A549 treated with AZD9567 at 1 μM for 4 hours (cell line): ENCODE data around the gene MIDN. TPM values are rescaled to one million over a fixed set of nuclear protein-coding genes. Genes with fewer than 3 reads are reported as not detected.

Source experiments
- total RNA-seq: library from RNA; stranded (reverse); fragments of 200-300 nt; extraction: Qiagen RNA extraction; gene quantifications from 5 replicates; pipeline ENCODE4 v1.2.3, GENCODE V29; 2022; ENCODE audit not compliant: insufficient read depth

MIDN gene
- 37.1 to 51.8 TPM (median 48.1 TPM) in 5 replicates for total RNA-seq

DNA sequence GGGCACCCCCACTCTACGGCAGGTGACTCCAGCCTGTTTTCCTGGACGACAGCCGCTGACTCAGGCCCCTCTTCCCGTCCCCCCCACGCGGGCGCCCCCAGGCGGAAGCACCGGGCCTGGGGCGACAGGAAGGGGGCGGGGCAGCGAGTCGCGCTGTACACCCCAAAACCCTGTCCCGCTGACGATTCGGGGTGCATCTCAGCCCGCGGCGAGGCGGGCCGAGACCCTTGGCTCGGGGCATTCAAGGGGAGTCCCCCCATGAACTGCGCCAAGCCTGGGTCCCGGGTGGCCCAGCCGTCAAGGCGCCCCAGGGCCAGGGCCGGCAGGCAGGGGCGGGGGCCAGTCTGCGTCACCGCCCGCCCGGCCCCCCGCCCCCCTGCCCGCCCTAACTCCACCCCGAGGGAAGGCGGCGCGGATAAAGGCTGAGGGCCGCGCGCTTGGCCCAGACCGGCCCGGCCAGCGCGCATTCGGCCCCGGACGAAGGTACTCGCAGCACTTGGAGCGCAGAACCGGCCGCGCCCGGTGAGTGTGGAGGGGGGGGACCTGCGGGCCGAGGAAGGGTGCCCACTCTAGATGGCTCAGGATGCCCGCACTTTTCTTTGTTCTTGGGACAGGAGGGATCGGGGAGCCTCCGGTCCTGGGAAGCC, at the start of gene MIDN:
Gene MIDN, plus strand, starts transcription at position 445 of the 647 bp plus-strand sequence. CDS start 1,714 bp downstream, outside the sequence.

DNA sequence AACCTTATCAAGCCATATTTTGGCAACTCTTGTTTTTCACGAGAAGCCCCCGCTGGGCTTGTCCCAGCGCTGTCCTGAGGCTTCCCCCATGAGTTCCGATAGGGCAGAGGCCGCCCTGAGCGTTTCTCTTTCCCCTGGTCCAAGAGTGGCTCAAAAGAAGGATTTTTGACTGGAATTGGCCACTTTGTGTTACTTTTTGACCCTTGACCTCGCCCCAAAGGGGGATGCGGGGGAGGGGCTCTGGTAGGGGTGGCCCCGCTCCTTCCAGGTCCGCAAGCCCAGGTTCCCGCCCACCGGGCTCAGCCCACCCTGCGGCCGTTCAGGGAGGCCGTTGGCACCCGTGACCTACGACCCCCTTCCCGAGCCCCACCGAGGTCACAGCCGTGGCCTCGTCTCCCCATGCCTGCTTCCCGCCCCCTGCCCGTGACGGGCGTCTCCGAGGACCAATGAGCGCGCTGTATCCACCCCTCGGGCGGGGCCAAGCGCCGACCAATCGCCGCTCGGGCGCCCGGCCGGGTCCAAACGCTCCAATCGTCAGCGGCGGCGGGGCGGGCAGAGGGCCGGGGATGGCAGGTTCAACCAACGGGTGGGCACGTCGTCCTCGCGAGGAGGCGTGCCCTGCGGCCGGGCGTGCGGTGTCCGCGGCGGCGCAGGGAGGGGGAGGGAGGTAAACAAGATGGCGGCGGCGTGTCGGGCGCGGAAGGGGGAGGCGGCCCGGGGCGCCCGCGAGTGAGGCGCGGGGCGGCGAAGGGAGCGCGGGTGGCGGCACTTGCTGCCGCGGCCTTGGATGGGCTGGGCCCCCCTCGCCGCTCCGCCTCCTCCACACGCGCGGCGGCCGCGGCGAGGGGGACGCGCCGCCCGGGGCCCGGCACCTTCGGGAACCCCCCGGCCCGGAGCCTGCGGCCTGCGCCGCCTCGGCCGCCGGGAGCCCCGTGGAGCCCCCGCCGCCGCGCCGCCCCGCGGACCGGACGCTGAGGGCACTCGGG, 43.0 kb upstream of the MIDN start, which contains the start of gene STK11:
Gene STK11, plus strand, starts transcription at position 665 of the 986 bp plus-strand sequence. CDS start 1,136 bp downstream, outside the sequence.

DNA sequence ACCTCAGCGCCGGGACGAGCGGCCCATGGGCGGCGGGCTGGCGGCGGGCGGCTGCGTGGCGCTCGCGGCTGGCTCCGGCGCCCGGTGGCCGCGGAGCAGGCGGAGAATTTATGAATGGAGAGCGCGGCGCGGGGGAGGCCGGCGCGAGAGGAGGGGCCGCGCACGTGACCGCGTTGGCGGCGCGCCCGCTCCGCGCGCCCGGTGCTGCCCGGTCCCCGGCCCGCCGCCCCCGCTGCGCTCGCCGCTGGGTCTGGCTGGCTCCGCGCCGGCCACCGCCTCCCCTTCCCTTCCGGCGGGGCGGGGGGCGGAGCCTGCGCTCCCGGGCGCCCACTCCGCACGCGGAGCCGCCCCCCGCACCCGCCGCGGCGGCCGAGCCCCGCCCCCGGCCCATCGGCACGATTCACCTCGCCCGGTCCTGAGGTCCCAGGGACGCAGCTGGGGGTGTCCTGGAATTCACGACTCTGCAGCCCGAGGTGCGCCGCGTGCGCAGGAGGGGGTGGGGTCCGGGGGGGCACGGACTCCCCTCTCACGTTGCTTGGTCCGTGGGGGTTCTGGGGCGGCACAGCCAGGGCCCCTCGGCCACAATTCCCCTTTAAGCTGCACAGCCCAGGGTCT, 10.5 kb upstream of the MIDN start, which contains the start of gene CBARP:
Gene CBARP, minus strand, starts transcription at position 252 of the 615 bp plus-strand sequence. CDS start 1,905 bp downstream, outside the sequence.

DNA sequence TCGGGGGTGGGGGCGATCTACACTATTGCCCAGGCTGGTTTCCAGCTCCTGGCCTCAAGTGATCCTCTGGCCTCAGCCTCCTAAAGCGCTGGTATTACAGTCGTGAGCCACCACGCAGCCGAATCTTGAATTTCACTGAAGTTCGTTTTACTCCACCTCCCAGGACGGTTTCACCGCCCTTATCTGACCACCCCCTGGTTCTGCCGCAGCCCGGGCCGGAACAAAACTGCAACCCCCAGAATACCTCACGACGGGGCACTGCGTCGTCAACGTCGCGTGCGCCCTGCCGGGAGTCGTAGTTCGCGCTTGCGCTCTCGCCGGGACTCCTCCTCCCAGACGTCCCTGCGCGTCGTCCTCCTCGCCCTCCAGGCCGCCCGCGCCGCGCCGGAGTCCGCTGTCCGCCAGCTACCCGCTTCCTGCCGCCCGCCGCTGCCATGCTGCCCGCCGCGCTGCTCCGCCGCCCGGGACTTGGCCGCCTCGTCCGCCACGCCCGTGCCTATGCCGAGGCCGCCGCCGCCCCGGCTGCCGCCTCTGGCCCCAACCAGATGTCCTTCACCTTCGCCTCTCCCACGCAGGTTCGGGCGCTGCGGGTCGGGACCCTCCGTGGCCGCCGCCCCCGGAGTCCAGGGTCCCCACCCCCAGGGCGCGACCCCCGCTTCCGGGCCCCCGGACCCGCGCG, 6.8 kb upstream of the MIDN start, which contains the start of gene ATP5F1D:
Gene ATP5F1D, plus strand, starts transcription at position 335 of the 679 bp plus-strand sequence. Its CDS starts 100 bp downstream, at position 435.

DNA sequence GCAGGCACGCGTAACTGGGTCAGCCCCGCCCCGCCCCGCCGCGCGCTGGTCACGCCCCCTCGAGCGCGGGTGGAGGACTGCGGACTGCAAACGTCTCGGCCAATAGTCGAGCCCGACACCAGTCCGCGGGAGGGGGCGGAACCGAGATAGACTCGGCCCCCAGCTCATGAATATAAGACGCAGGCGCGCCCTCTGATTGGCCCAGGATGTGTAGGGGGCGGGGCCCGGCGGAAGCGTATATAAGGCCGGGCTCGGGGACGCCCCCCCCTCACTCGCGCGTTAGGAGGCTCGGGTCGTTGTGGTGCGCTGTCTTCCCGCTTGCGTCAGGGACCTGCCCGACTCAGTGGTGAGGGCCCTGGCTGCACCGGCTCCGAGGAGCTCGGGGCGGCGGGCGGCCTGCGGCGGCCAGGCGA, 20.7 kb downstream of the MIDN start, which contains the start of gene CIRBP:
Gene CIRBP, plus strand, starts transcription at position 268 of the 413 bp plus-strand sequence. CDS start 1,602 bp downstream, outside the sequence.

DNA sequence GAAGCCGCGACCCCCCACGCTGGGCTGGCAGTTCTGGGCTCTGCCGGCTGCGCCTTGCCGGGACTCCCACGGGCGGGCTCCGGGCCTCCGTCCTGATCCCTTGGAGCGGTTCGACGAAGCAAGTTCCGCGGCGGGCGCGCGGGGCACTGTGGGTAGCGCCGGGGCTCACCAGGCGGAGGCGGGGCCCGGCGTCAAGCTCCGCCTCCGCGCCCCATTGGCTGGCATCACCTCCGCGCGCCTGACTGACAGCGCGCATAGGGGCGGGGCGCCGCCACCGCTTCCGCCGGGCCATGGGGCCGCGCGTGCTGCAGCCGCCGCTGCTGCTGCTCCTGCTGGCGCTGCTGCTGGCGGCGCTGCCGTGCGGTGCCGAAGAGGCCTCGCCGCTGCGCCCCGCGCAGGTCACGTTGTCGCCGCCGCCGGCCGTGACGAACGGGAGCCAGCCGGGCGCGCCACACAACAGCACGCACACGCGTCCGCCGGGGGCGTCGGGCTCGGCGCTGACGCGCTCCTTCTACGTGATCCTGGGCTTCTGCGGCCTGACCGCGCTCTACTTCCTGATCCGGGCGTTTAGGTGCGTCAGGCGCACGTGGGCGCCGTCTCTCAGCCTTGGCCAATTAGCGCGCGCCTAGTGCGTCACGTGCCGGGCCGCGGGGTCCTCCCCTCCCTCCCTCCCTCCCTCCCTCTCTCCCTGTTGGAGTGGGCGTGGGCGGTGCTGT, 27.0 kb downstream of the MIDN start, which contains the start of gene FAM174C:
Gene FAM174C, plus strand, starts transcription at position 271 of the 716 bp plus-strand sequence. Its CDS starts 20 bp downstream, at position 291.

DNA sequence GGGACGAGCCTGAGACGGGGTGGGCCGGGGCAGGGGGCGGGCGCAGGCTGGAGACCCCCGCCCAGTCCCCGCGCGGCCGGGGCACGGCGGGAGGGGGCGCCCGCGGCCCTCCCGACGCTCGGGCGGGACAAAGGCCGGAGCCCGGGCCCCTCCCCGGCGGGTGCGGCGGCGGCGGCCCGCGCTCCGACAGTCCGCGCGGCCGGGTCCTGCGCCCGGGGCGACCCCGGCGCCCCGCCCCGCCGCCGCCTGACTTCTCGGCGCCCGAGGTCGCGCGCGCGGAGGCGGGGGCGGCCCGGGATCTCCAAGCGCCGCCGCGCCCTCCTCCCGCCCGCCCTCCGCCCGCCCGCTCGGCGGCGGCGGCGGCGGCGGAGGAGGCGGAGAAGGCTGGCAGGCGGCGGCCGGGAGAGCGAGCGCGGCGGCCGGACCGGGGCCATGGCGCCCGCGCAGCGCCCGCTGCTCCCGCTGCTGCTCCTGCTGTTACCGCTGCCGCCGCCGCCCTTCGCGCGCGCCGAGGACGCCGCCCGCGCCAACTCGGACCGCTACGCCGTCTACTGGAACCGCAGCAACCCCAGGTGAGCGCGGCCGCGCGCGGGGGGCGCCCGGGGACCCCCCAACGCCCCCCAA, 37.5 kb downstream of the MIDN start, which contains the start of gene EFNA2:
Gene EFNA2, plus strand, starts transcription at position 137 of the 624 bp plus-strand sequence. Its CDS starts 296 bp downstream, at position 433.

Other genes starting within 250 kb of the MIDN start
- gene GRIN3B, start 248.2 kb upstream of the MIDN start, total RNA-seq = 2.0 to 3.7 TPM (median 3.3 TPM) in 4 of 5 replicates, not detected in the other
- 81.7 to 126 TPM (median 123 TPM) in 5 replicates for gene TMEM259, start 227.5 kb upstream of the MIDN start, total RNA-seq
- gene RNU6-2, start 227.1 kb upstream of the MIDN start, total RNA-seq = not detected in 5 replicates
- 59.2 to 96.5 TPM (median 67.0 TPM) in 5 replicates for gene CNN2, start 222.0 kb upstream of the MIDN start, total RNA-seq
- 11.2 to 16.3 TPM (median 13.7 TPM) in 5 replicates for gene ABCA7, start 208.5 kb upstream of the MIDN start, total RNA-seq
- 2.6 to 3.2 TPM (median 2.9 TPM) in 5 replicates for gene ARHGAP45, start 181.4 kb upstream of the MIDN start, total RNA-seq
- gene POLR2E, start 153.2 kb upstream of the MIDN start, total RNA-seq = 209 to 249 TPM (median 237 TPM) in 5 replicates
- 423 to 497 TPM (median 483 TPM) in 5 replicates for gene GPX4, start 144.6 kb upstream of the MIDN start, total RNA-seq
- 21.9 to 34.8 TPM (median 32.8 TPM) in 5 replicates for gene SBNO2, start 74.3 kb upstream of the MIDN start, total RNA-seq
- gene STK11, start 42.8 kb upstream of the MIDN start, total RNA-seq = 23.6 to 38.2 TPM (median 35.2 TPM) in 5 replicates
- 4.1 to 4.9 TPM (median 4.9 TPM) in 5 replicates for gene CBARP, start 10.6 kb upstream of the MIDN start, total RNA-seq
- gene ATP5F1D, start 6.8 kb upstream of the MIDN start, total RNA-seq = 73.2 to 172 TPM (median 163 TPM) in 5 replicates
- gene CIRBP, start 20.7 kb downstream of the MIDN start, total RNA-seq = 117 to 198 TPM (median 123 TPM) in 5 replicates
- 41.0 to 95.6 TPM (median 76.7 TPM) in 5 replicates for gene FAM174C, start 26.9 kb downstream of the MIDN start, total RNA-seq
- 1.1 to 2.1 TPM (median 1.6 TPM) in 4 of 5 replicates, not detected in the other for gene EFNA2, start 37.3 kb downstream of the MIDN start, total RNA-seq
- gene NDUFS7, start 135.3 kb downstream of the MIDN start, total RNA-seq = 72.8 to 98.9 TPM (median 75.7 TPM) in 5 replicates
- 32.7 to 46.1 TPM (median 41.7 TPM) in 5 replicates for gene GAMT, start 153.0 kb downstream of the MIDN start, total RNA-seq
- gene DAZAP1, start 159.0 kb downstream of the MIDN start, total RNA-seq = 66.2 to 95.9 TPM (median 93.7 TPM) in 5 replicates
- 1,367 to 2,061 TPM (median 1,872 TPM) in 5 replicates for gene RPS15, start 189.8 kb downstream of the MIDN start, total RNA-seq
- gene APC2, start 201.5 kb downstream of the MIDN start, total RNA-seq = 1.5 to 8.3 TPM (median 1.8 TPM) in 5 replicates
- 10.1 to 21.7 TPM (median 20.5 TPM) in 5 replicates for gene C19orf25, start 230.6 kb downstream of the MIDN start, total RNA-seq
- gene PCSK4, start 241.8 kb downstream of the MIDN start, total RNA-seq = 0.73 to 1.1 TPM (median 0.99 TPM) in 4 of 5 replicates, not detected in the other
- 4.8 to 6.0 TPM (median 5.1 TPM) in 5 replicates for gene REEP6, start 242.6 kb downstream of the MIDN start, total RNA-seq